Hepatocyte (in vitro differentiated cells): ENCODE measurements around the gene RREB1.

Experiments
- EZH2phosphoT487 ChIP-seq: fragments of 200-600 bp; sonication (generic); IDR thresholded peaks from one replicate; pipeline ENCODE4 v1.6.1; 2018; ENCODE audit warnings: antibody characterized with exemption, mild to moderate bottlenecking, low read depth, moderate library complexity; ENCODE audit not compliant: unreplicated experiment, severe bottlenecking
- TF ChIP-seq, protein P1 (sequence below): fragments of 200-600 bp; sonication (generic); IDR thresholded peaks from 2 replicates; pipeline ENCODE4 v1.5.1; 2016; ENCODE audit warnings: antibody characterized with exemption, mild to moderate bottlenecking; ENCODE audit not compliant: poor library complexity

GRCh38 chr6:7241160-7241559 is 133.4 kb downstream of the RREB1 start:
- TF ChIP-seq, protein P1, sequence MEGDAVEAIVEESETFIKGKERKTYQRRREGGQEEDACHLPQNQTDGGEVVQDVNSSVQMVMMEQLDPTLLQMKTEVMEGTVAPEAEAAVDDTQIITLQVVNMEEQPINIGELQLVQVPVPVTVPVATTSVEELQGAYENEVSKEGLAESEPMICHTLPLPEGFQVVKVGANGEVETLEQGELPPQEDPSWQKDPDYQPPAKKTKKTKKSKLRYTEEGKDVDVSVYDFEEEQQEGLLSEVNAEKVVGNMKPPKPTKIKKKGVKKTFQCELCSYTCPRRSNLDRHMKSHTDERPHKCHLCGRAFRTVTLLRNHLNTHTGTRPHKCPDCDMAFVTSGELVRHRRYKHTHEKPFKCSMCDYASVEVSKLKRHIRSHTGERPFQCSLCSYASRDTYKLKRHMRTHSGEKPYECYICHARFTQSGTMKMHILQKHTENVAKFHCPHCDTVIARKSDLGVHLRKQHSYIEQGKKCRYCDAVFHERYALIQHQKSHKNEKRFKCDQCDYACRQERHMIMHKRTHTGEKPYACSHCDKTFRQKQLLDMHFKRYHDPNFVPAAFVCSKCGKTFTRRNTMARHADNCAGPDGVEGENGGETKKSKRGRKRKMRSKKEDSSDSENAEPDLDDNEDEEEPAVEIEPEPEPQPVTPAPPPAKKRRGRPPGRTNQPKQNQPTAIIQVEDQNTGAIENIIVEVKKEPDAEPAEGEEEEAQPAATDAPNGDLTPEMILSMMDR, result no peak
- TF ChIP-seq EZH2phosphoT487, result no peak
